Peyer's patch (tissue), 4 donors: ENCODE results near the gene MXRA8.

Experiments
- CTCF ChIP-seq, 6 experiments: fragments of 450-650 bp in 4 of 6; fragments of 200-600 bp in 2 of 6; sonication (generic) in 1 of 6; IDR thresholded peaks; one replicate each; pipeline ENCODE4 v1.5.1; 2017 to 2019; ENCODE audit warnings: antibody characterized with exemption in 6 of 6, mild to moderate bottlenecking in 3 of 6, moderate library complexity in 1 of 6
- POLR2A ChIP-seq, 2 donors: fragments of 450-650 bp; IDR thresholded peaks; one replicate each; pipeline ENCODE4 v1.5.1; 2017; ENCODE audit warnings: antibody characterized with exemption in 2 of 2, mild to moderate bottlenecking in 2 of 2, moderate library complexity in 2 of 2

DNA sequence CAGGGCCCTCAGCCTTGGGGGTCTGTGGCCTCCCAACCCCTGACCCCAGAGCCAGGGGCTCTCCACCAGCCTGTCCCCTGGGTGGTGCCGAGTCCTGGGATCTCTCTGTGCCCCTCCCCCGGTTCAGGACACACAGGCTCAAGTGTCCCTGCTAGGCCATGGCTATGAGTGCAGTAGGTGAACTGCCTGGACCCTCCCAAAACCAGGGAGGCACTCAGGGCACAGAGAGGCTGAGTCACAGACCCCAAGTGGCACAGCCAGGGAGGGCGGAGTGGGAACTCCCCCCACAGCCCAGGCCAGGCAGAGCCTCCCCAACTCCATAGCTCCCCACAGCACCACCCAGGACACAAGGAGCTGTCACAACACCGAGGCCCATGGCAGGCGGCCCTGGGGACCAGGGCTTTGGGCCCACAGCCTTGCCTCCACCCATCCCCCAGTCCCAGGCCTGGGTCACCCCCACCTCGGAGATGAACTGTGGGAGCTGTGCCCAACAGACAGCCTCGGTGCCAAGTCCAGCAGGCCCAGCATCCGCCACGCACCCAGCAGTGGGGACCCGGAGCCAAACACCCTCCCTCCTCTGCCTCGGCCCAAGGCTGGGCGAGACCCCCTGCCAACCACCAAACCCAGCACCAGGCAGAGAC, 12.4 kb downstream of the MXRA8 start:
- TF ChIP-seq CTCF (IDR thresholded peaks at IDR 0.05) (no peak), POLR2A (IDR thresholded peaks at IDR 0.05) (no peak)
